H1 (cell line): ENCODE results near the gene BCL7B. TPM values are rescaled to one million over a fixed set of nuclear protein-coding genes. Genes with fewer than 3 reads are reported as not detected.

Experiments
- KDM1A ChIP-seq: fragments of 200-600, 300-600 bp; sonication (generic); IDR thresholded peaks from 2 replicates; pipeline ENCODE4 v1.7.1; 2016; ENCODE audit warnings: mild to moderate bottlenecking, low read length, borderline replicate concordance
- SIX5 ChIP-seq: IDR thresholded peaks from 2 replicates; pipeline ENCODE4 v1.6.1; 2011; ENCODE audit warnings: mild to moderate bottlenecking, low read depth, low read length
- USF2 ChIP-seq: IDR thresholded peaks from 2 replicates; pipeline ENCODE4 v1.6.1; 2011; ENCODE audit warnings: low read length, improper control_type of control experiment
- polyA plus RNA-seq, 7 experiments: library from polyadenylated mRNA; depleted of rRNA in 3 of 7; stranded (reverse) in 5 of 7; unstranded in 2 of 7; fragments of >200 nt in 5 of 7; fragments of 200-250 nt in 2 of 7; gene quantifications; 1 replicate in 5 of 7; 2 replicates in 1 of 7; 4 replicates in 1 of 7; pipeline versions ENCODE4 v1.2.1 to v1.2.3, GENCODE V29; 2011 to 2013; ENCODE audit warnings: missing spikeins in 2 of 7, mixed read lengths in 2 of 7
- total RNA-seq: library from RNA; stranded (reverse); fragmentation: NEBNext Ultra II Directional; extraction: Animal tissue kit (Norgen Biotek cat#: 25700); gene quantifications from 2 replicates; pipeline ENCODE4 v1.2.1, GENCODE V29; 2021
- TF ChIP-seq, protein P1 (sequence below): fragments of 300-600 bp; sonication (generic); IDR thresholded peaks from 2 replicates; pipeline ENCODE4 v1.7.1; 2012; ENCODE audit warnings: low read length, moderate library complexity, mild to moderate bottlenecking, inconsistent platforms; ENCODE audit not compliant: insufficient replicate concordance
- TF ChIP-seq, protein P2 (sequence below): IDR thresholded peaks from 2 replicates; pipeline ENCODE4 v1.6.1; 2012; ENCODE audit warnings: inconsistent platforms
- TF ChIP-seq, protein P3 (sequence below): IDR thresholded peaks from 2 replicates; pipeline ENCODE4 v1.6.1; 2012; ENCODE audit warnings: inconsistent platforms

Gene BCL7B
- total and polyA plus RNA-seq, 2 of the 8 experiments (the other 6 are each of a cell fraction or from before 2014, with no cell fraction given) = 24.9 to 44.6 TPM

DNA sequence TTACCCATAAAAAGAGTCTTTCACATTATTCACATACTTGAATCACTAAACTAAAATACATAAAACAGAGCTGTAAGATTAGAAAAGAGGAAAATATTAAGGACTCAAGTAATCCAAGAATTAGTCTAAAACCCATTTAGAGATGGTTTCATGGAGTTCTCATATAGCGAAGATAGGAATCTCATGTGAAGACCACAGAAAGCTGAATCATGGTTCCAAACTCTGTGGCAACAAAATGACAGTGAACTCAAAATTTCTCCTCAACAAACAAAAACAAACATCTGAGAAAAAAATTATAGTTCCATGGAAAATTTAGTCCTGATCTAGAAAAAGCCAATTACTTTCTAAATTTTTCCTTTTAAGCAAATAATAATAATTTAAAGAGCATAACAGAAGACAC lies 70.0 kb downstream of the BCL7B start (continued):
- TF ChIP-seq, protein P1, sequence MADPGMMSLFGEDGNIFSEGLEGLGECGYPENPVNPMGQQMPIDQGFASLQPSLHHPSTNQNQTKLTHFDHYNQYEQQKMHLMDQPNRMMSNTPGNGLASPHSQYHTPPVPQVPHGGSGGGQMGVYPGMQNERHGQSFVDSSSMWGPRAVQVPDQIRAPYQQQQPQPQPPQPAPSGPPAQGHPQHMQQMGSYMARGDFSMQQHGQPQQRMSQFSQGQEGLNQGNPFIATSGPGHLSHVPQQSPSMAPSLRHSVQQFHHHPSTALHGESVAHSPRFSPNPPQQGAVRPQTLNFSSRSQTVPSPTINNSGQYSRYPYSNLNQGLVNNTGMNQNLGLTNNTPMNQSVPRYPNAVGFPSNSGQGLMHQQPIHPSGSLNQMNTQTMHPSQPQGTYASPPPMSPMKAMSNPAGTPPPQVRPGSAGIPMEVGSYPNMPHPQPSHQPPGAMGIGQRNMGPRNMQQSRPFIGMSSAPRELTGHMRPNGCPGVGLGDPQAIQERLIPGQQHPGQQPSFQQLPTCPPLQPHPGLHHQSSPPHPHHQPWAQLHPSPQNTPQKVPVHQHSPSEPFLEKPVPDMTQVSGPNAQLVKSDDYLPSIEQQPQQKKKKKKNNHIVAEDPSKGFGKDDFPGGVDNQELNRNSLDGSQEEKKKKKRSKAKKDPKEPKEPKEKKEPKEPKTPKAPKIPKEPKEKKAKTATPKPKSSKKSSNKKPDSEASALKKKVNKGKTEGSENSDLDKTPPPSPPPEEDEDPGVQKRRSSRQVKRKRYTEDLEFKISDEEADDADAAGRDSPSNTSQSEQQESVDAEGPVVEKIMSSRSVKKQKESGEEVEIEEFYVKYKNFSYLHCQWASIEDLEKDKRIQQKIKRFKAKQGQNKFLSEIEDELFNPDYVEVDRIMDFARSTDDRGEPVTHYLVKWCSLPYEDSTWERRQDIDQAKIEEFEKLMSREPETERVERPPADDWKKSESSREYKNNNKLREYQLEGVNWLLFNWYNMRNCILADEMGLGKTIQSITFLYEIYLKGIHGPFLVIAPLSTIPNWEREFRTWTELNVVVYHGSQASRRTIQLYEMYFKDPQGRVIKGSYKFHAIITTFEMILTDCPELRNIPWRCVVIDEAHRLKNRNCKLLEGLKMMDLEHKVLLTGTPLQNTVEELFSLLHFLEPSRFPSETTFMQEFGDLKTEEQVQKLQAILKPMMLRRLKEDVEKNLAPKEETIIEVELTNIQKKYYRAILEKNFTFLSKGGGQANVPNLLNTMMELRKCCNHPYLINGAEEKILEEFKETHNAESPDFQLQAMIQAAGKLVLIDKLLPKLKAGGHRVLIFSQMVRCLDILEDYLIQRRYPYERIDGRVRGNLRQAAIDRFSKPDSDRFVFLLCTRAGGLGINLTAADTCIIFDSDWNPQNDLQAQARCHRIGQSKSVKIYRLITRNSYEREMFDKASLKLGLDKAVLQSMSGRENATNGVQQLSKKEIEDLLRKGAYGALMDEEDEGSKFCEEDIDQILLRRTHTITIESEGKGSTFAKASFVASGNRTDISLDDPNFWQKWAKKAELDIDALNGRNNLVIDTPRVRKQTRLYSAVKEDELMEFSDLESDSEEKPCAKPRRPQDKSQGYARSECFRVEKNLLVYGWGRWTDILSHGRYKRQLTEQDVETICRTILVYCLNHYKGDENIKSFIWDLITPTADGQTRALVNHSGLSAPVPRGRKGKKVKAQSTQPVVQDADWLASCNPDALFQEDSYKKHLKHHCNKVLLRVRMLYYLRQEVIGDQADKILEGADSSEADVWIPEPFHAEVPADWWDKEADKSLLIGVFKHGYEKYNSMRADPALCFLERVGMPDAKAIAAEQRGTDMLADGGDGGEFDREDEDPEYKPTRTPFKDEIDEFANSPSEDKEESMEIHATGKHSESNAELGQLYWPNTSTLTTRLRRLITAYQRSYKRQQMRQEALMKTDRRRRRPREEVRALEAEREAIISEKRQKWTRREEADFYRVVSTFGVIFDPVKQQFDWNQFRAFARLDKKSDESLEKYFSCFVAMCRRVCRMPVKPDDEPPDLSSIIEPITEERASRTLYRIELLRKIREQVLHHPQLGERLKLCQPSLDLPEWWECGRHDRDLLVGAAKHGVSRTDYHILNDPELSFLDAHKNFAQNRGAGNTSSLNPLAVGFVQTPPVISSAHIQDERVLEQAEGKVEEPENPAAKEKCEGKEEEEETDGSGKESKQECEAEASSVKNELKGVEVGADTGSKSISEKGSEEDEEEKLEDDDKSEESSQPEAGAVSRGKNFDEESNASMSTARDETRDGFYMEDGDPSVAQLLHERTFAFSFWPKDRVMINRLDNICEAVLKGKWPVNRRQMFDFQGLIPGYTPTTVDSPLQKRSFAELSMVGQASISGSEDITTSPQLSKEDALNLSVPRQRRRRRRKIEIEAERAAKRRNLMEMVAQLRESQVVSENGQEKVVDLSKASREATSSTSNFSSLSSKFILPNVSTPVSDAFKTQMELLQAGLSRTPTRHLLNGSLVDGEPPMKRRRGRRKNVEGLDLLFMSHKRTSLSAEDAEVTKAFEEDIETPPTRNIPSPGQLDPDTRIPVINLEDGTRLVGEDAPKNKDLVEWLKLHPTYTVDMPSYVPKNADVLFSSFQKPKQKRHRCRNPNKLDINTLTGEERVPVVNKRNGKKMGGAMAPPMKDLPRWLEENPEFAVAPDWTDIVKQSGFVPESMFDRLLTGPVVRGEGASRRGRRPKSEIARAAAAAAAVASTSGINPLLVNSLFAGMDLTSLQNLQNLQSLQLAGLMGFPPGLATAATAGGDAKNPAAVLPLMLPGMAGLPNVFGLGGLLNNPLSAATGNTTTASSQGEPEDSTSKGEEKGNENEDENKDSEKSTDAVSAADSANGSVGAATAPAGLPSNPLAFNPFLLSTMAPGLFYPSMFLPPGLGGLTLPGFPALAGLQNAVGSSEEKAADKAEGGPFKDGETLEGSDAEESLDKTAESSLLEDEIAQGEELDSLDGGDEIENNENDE = no peak
- TF ChIP-seq, protein P2, sequence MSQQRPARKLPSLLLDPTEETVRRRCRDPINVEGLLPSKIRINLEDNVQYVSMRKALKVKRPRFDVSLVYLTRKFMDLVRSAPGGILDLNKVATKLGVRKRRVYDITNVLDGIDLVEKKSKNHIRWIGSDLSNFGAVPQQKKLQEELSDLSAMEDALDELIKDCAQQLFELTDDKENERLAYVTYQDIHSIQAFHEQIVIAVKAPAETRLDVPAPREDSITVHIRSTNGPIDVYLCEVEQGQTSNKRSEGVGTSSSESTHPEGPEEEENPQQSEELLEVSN = no peak
- TF ChIP-seq USF2 = no peak
- no peak for TF ChIP-seq KDM1A
- TF ChIP-seq, protein P3, sequence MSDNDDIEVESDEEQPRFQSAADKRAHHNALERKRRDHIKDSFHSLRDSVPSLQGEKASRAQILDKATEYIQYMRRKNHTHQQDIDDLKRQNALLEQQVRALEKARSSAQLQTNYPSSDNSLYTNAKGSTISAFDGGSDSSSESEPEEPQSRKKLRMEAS = no peak
- TF ChIP-seq SIX5 = no peak
